Adrenal gland (tissue), 5 donors: Measurements from ENCODE around the gene ZNF331.

Experiments used
- CTCF ChIP-seq, 6 experiments: fragments of 450-650 bp in 4 of 6; fragments of 200-600 bp in 2 of 6; sonication (generic) in 1 of 6; IDR thresholded peaks; 1 replicate in 5 of 6; 2 replicates in 1 of 6; pipeline versions ENCODE4 v1.5.1 to v1.8.0; 2016 to 2021; ENCODE audit warnings: antibody characterized with exemption in 6 of 6, mild to moderate bottlenecking in 2 of 6, moderate library complexity in 1 of 6
- POLR2A ChIP-seq, 2 donors: fragments of 450-650 bp; IDR thresholded peaks; one replicate each; pipeline ENCODE4 v1.6.1; 2017; ENCODE audit warnings: antibody characterized with exemption in 2 of 2, mild to moderate bottlenecking in 2 of 2, moderate library complexity in 1 of 2
- donor health status: DM: no; HTN: no; CAD: no.

- TF ChIP-seq POLR2A (IDR thresholded peaks at IDR 0.05) (no peak), CTCF (IDR thresholded peaks at IDR 0.05) (no peak)
Measured at GRCh38 chr19:53525922-53526321, 12.0 kb upstream of the ZNF331 start.
